IMR-90 (cell line): ENCODE results near the gene PAXX. TPM values are rescaled to one million over a fixed set of nuclear protein-coding genes. Genes with fewer than 3 reads are reported as not detected.

Source experiments
- ATAC-seq: fragments of 200-7000 bp; cut with Tn5 transposase; 2 replicates; pipeline ENCODE4 v1.9.1; 2020; ENCODE audit warnings: low read depth, mild to moderate bottlenecking, moderate library complexity
- BruUV-seq: library from RNA; stranded (reverse); fragments of 400-500 nt; replicated peaks from 2 replicates; lab custom pipeline; 2021; lab: Mats Ljungman, UMichigan
- CTCF ChIA-PET: fragments of 300-600 bp; formaldehyde crosslinking; extraction: SDS; loops from one replicate; lab custom pipeline; 2021; ENCODE audit warnings: antibody characterized with exemption; lab: Yijun Ruan, JAX
- POLR2A ChIA-PET: fragments of 300-600 bp; sonication (Branson Sonifier 250); formaldehyde crosslinking; loops from one replicate; lab custom pipeline; 2022; ENCODE audit warnings: antibody characterized with exemption; ENCODE audit not compliant: unreplicated experiment; lab: Charles Lee
- DNase-seq: peaks from one replicate; pipeline ENCODE4 v3.0.0; 2013
- H2AFZ ChIP-seq: replicated peaks from 2 replicates; pipeline ENCODE3; 2013; ENCODE audit warnings: low read length, mild to moderate bottlenecking; ENCODE audit not compliant: poor library complexity
- H2AK5ac ChIP-seq: 2 replicates; pipeline ENCODE4 v1.6.1; 2013; ENCODE audit warnings: low read depth, low read length, inconsistent platforms
- H2AK9ac ChIP-seq: replicated peaks from 2 replicates; pipeline ENCODE3; 2013; ENCODE audit warnings: mild to moderate bottlenecking, low read depth, low read length, moderate library complexity; ENCODE audit not compliant: poor library complexity
- H2BK120ac ChIP-seq: 2 replicates; pipeline ENCODE4 v1.6.1; 2013; ENCODE audit warnings: low read depth, low read length, inconsistent platforms
- H2BK15ac ChIP-seq: 3 replicates; pipeline ENCODE4 v1.6.1; 2013; ENCODE audit warnings: low read depth, low read length, inconsistent platforms
- H2BK20ac ChIP-seq: 2 replicates; pipeline ENCODE4 v1.6.1; 2013; ENCODE audit warnings: low read depth, mild to moderate bottlenecking, inconsistent platforms, low read length, moderate library complexity
- H2BK5ac ChIP-seq: 2 replicates; pipeline ENCODE4 v1.6.1; 2013; ENCODE audit warnings: mild to moderate bottlenecking, low read depth, low read length, inconsistent platforms; ENCODE audit not compliant: poor library complexity, severe bottlenecking
- H3K14ac ChIP-seq: replicated peaks from 2 replicates; pipeline ENCODE4 v1.6.1; 2013; ENCODE audit warnings: low read depth, low read length, inconsistent platforms
- H3K18ac ChIP-seq: 2 replicates; pipeline ENCODE4 v1.6.1; 2013; ENCODE audit warnings: low read depth, low read length, control low read depth
- H3K23ac ChIP-seq: 2 replicates; pipeline ENCODE4 v1.6.1; 2013; ENCODE audit warnings: low read depth, low read length, inconsistent platforms
- H3K27ac ChIP-seq: 2 replicates; pipeline ENCODE4 v1.5.1; 2013; ENCODE audit warnings: mild to moderate bottlenecking, control low read depth, low read length; ENCODE audit not compliant: insufficient read depth
- H3K27me3 ChIP-seq: 2 replicates; pipeline ENCODE4 v1.6.1; 2013; ENCODE audit warnings: low read length; ENCODE audit not compliant: control insufficient read depth, insufficient read depth
- H3K36me3 ChIP-seq: 2 replicates; pipeline ENCODE4 v1.6.1; 2013; ENCODE audit warnings: low read length, mixed read lengths; ENCODE audit not compliant: control insufficient read depth, insufficient read depth
- H3K4ac ChIP-seq: 2 replicates; pipeline ENCODE4 v1.6.1; 2013; ENCODE audit warnings: low read depth, low read length, inconsistent platforms
- H3K4me1 ChIP-seq: 2 replicates; pipeline ENCODE4 v1.6.1; 2013; ENCODE audit warnings: low read length, mixed read lengths; ENCODE audit not compliant: control insufficient read depth, insufficient read depth
- H3K4me2 ChIP-seq: 2 replicates; pipeline ENCODE4 v1.6.1; 2013; ENCODE audit warnings: low read depth, mild to moderate bottlenecking, control low read depth, low read length, moderate library complexity
- H3K4me3 ChIP-seq: 2 replicates; pipeline ENCODE4 v1.5.1; 2013; ENCODE audit warnings: low read depth, mild to moderate bottlenecking, control low read depth, low read length, moderate library complexity; ENCODE audit not compliant: insufficient read depth
- H3K56ac ChIP-seq: 2 replicates; pipeline ENCODE4 v1.6.1; 2013; ENCODE audit warnings: low read length, inconsistent platforms; ENCODE audit not compliant: insufficient read depth; ENCODE audit errors: extremely low read depth
- H3K79me1 ChIP-seq, 2 experiments: 2 replicates each; pipeline ENCODE4 v1.6.1; 2013; ENCODE audit warnings: low read length in 2 of 2, inconsistent platforms in 1 of 2, low read depth in 1 of 2
- H3K9ac ChIP-seq: 2 replicates; pipeline ENCODE4 v1.6.1; 2013; ENCODE audit warnings: low read depth, low read length, control low read depth
- H3K9me1 ChIP-seq: 2 replicates; pipeline ENCODE4 v1.6.1; 2013; ENCODE audit warnings: low read length, inconsistent platforms; ENCODE audit not compliant: insufficient read depth
- H3K9me3 ChIP-seq: 2 replicates; pipeline ENCODE4 v1.6.1; 2013; ENCODE audit warnings: low read length; ENCODE audit not compliant: control insufficient read depth, insufficient read depth
- H4K20me1 ChIP-seq: 2 replicates; pipeline ENCODE4 v1.6.1; 2013; ENCODE audit warnings: low read length, inconsistent platforms; ENCODE audit not compliant: insufficient read depth
- H4K5ac ChIP-seq: 2 replicates; pipeline ENCODE4 v1.6.1; 2013; ENCODE audit warnings: mild to moderate bottlenecking, low read depth, low read length, control low read depth
- H4K8ac ChIP-seq, 2 experiments: 2 replicates each; pipeline ENCODE4 v1.6.1; 2013; ENCODE audit warnings: low read depth in 2 of 2, low read length in 2 of 2, control low read depth in 1 of 2, inconsistent platforms in 1 of 2
- H4K91ac ChIP-seq: 2 replicates; pipeline ENCODE4 v1.6.1; 2013; ENCODE audit warnings: low read depth, low read length, inconsistent platforms; ENCODE audit not compliant: insufficient read depth
- CEBPB ChIP-seq: IDR thresholded peaks from 2 replicates; pipeline ENCODE4 v1.6.1; 2012; ENCODE audit warnings: low read depth, low read length, improper control_type of control experiment
- CHD1 ChIP-seq: IDR thresholded peaks from 2 replicates; pipeline ENCODE4 v1.6.1; 2012; ENCODE audit warnings: low read depth, low read length, improper control_type of control experiment
- CTCF ChIP-seq: conservative IDR thresholded peaks from 2 replicates; pipeline ENCODE4 v1.5.1; 2012; ENCODE audit warnings: mild to moderate bottlenecking, low read depth, low read length, improper control_type of control experiment
- FOS ChIP-seq: fragments of 150-350 bp; IDR thresholded peaks from 2 replicates; pipeline ENCODE4 v1.6.1; 2016; ENCODE audit warnings: low read depth, low read length
- MAFK ChIP-seq: IDR thresholded peaks from 2 replicates; pipeline ENCODE4 v1.6.1; 2012; ENCODE audit warnings: low read depth, low read length, improper control_type of control experiment
- MXI1 ChIP-seq: IDR thresholded peaks from 2 replicates; pipeline ENCODE4 v1.6.1; 2012; ENCODE audit warnings: low read depth, mild to moderate bottlenecking, low read length, moderate library complexity, borderline replicate concordance
- POLR2A ChIP-seq: IDR thresholded peaks from 2 replicates; pipeline ENCODE4 v1.6.1; 2012; ENCODE audit warnings: mild to moderate bottlenecking, low read depth, low read length
- RAD21 ChIP-seq: IDR thresholded peaks from 2 replicates; pipeline ENCODE4 v1.6.1; 2012; ENCODE audit warnings: low read length, improper control_type of control experiment
- RCOR1 ChIP-seq: IDR thresholded peaks from 2 replicates; pipeline ENCODE4 v1.6.1; 2012; ENCODE audit warnings: mild to moderate bottlenecking, low read length, improper control_type of control experiment; ENCODE audit not compliant: insufficient replicate concordance
- SMC3 ChIP-seq: fragments of 150-350 bp; IDR thresholded peaks from 2 replicates; pipeline ENCODE4 v1.6.1; 2016; ENCODE audit warnings: low read depth, mild to moderate bottlenecking, antibody characterized with exemption, low read length, moderate library complexity
- USF2 ChIP-seq: fragments of 150-350 bp; IDR thresholded peaks from 2 replicates; pipeline ENCODE4 v1.6.1; 2017; ENCODE audit warnings: mild to moderate bottlenecking, antibody characterized with exemption, low read length, low read depth
- WGBS, 2 experiments: methylation state at CpG; one replicate each; pipeline versions ENCODE4 v1.1.5 to v1.1.7; 2013; ENCODE audit warnings: missing lambda C conversion rate in 2 of 2; ENCODE audit not compliant: insufficient read length in 1 of 2; ENCODE audit errors: extremely low coverage in 2 of 2; 5-methylcytosine and 5-hydroxymethylcytosine counted together
- dilution Hi-C: fragments of 300-500 bp; cut with HindIII; formaldehyde crosslinking; loops from one replicate; pipeline ENCODE4 v1.14.3; 2018; ENCODE audit warnings: low sequenced_read_pairs; ENCODE audit not compliant: unreplicated experiment
- in situ Hi-C: fragments of 300-500 bp; cut with MboI; formaldehyde crosslinking; loops from 3 replicates; pipeline ENCODE4 v1.14.3; 2019; ENCODE audit warnings: low sequenced_read_pairs, inconsistent platforms, mixed read lengths
- intact Hi-C: fragments of 100-400 bp; cut with micrococcal nuclease; formaldehyde crosslinking; loops from 2 replicates; pipeline ENCODE4 v1.10.0; 2022
- polyA plus RNA-seq, 3 experiments: library from polyadenylated mRNA; depleted of rRNA; stranded (reverse); fragments of >200 nt; gene quantifications; 2 replicates each; pipeline ENCODE4 v1.2.3, GENCODE V29; 2012; ENCODE audit warnings: low replicate concordance in 1 of 3
- total RNA-seq: library from RNA; depleted of rRNA; stranded (reverse); fragments of >200 nt; gene quantifications from 2 replicates; pipeline ENCODE4 v1.2.3, GENCODE V29; 2012
- TF ChIP-seq, protein P1 (sequence below): fragments of 150-350 bp; IDR thresholded peaks from 2 replicates; pipeline ENCODE4 v1.6.1; 2016; ENCODE audit warnings: low read depth, mild to moderate bottlenecking, low read length, moderate library complexity, borderline replicate concordance

The PAXX gene
- total and polyA plus RNA-seq, 2 of the 4 experiments (the other 2 are of a cell fraction), result 5.7 to 24.6 TPM

DNA sequence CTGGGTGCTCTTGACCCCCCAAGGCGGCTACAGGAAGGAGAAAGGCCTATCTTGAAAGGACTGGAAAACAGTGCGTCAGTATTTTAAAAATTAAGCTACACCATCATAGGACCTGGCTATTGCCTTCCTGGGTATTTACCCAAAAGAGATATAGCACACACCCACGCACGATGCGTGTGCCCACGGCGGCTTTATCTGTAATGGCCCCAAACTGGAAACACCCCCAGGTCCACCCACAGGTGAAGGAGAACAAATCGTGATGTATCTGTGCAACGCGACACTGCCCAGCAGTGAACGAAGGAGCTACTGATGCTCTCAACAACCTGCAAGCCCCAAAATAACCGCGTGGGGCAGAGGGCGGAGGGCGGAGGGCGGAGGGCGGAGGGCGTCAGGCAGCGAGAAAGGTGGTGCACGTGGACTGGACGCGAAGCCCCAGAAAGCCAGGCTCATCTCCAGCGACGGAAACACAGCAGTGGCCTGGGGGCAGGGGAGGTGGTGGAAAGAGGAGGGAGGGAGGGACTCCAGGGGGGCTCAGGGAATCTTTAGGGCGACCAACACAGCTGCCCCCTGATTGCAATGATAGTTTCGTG, 27.3 kb upstream of the PAXX start:
- no peak overlapping the region for H3K27ac ChIP-seq
- in situ Hi-C loops, result no loop called here
- H3K56ac ChIP-seq, result no peak overlapping the region
- H3K9ac ChIP-seq, result no peak overlapping the region
- H3K4ac ChIP-seq, result no peak overlapping the region
- no peak overlapping the region for H2AK9ac ChIP-seq
- BruUV-seq, result no TSS peak
- no peak overlapping the region for H2BK120ac ChIP-seq
- no peak overlapping the region for H4K8ac ChIP-seq
- no peak overlapping the region for H3K18ac ChIP-seq
- H3K36me3 ChIP-seq, result no peaks in the 10 kb centered on the region
- TF ChIP-seq MAFK, result no peak
- no peak for TF ChIP-seq POLR2A
- no peak for TF ChIP-seq RAD21
- no peak for TF ChIP-seq CHD1
- no peak for TF ChIP-seq MXI1
- TF ChIP-seq RCOR1, result no peak
- no peak for TF ChIP-seq SMC3
- no peak for TF ChIP-seq CEBPB
- TF ChIP-seq FOS, result no peak
- TF ChIP-seq, protein P1, sequence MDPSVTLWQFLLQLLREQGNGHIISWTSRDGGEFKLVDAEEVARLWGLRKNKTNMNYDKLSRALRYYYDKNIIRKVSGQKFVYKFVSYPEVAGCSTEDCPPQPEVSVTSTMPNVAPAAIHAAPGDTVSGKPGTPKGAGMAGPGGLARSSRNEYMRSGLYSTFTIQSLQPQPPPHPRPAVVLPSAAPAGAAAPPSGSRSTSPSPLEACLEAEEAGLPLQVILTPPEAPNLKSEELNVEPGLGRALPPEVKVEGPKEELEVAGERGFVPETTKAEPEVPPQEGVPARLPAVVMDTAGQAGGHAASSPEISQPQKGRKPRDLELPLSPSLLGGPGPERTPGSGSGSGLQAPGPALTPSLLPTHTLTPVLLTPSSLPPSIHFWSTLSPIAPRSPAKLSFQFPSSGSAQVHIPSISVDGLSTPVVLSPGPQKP, result no peak
- TF ChIP-seq USF2, result no peak
- TF ChIP-seq CTCF, result no peak
- no peaks in the 10 kb centered on the region for H3K79me1 ChIP-seq
- no peaks in the 10 kb centered on the region for H4K20me1 ChIP-seq
- H3K9me1 ChIP-seq, result peaks cover 2% of the 10 kb centered on the region; the same call in 1 of the 2 replicates
- no peaks in the 10 kb centered on the region for H3K9me3 ChIP-seq
- peaks cover 20% of the 10 kb centered on the region for H3K27me3 ChIP-seq
- DNase-seq (no peak), ATAC-seq (no peak)
- no peak overlapping the region for H3K4me2 ChIP-seq
- CTCF ChIA-PET, result interaction anchor here (1.0 kb wide), 1 partner anchor 11 kb away, joined by 3 read pairs; no protein-coding TSS in a partner anchor
- H2AK5ac ChIP-seq, result no peak overlapping the region
- no peak overlapping the region for H2BK15ac ChIP-seq
- no peak overlapping the region for H4K91ac ChIP-seq
- no peak overlapping the region for H3K23ac ChIP-seq
- H2BK5ac ChIP-seq, result no peak overlapping the region
- dilution Hi-C loops, result no loop called here
- no peaks in the 10 kb centered on the region for H3K4me1 ChIP-seq
- H4K5ac ChIP-seq, result no peak overlapping the region
- H2AFZ ChIP-seq, result no peak overlapping the region
- H3K4me3 ChIP-seq, result no peak overlapping the region
- intact Hi-C loops, result no loop called here
- H2BK20ac ChIP-seq, result no peak overlapping the region
- H3K14ac ChIP-seq, result no peak overlapping the region
- WGBS, 2 experiments, result 83% methylated on average over 8 of the region's 26 CpGs; no CpG with 5 or more reads in 1 of the 2 experiments
- POLR2A ChIA-PET, result no interaction called here
